A204.1 (cell line): Measurements from ENCODE around the gene GRIP1.
A peak's percentile ranks its signal among the peaks of the same experiment; 100 is the strongest.

Experiments used
- FAIRE-seq: peaks from 2 replicates; lab custom pipeline; 2012; peaks lifted over from hg19 to GRCh38; lab: Jason Lieb, UNC

GRIP1 gene

DNA sequence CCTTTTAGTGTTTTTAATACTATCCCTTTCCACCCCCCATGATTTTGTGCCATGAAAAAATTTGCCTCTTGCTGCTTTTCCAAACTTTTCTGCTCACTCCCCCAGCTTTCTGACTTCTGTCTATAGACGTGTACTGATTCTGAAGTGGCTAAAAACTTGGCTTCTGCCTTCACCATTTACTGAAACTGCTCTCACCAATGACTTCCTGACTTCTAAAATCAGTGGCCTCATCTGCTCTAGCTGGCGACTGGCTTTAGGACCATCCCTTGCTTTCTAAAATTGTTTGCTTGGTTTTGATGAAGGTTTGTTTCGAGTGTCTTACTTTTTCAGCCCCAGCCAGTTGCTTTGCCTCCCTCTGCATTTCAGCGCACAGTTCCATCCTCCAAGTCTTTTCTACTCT lies 231.2 kb downstream of the GRIP1 start:
- no peak for FAIRE-seq

DNA sequence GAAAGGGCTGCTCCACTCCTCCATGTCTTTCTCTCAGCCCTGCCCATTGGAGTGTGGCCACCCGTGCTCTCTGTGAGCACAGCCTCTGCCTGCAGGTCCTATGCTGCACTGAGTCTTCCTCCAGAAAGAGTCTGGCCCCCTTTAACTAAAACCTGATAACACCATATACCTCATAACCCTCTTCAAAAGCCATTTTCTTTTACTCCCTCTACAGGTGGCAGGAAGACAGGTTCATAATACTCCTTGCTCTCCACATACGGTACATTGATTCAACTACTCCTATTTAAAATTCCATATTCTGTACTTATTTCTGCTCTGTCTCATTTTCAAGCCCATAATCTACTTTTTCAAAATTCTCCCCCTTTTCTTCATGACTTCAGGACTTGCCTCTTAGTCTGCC lies 232.6 kb downstream of the GRIP1 start:
- no peak for FAIRE-seq

DNA sequence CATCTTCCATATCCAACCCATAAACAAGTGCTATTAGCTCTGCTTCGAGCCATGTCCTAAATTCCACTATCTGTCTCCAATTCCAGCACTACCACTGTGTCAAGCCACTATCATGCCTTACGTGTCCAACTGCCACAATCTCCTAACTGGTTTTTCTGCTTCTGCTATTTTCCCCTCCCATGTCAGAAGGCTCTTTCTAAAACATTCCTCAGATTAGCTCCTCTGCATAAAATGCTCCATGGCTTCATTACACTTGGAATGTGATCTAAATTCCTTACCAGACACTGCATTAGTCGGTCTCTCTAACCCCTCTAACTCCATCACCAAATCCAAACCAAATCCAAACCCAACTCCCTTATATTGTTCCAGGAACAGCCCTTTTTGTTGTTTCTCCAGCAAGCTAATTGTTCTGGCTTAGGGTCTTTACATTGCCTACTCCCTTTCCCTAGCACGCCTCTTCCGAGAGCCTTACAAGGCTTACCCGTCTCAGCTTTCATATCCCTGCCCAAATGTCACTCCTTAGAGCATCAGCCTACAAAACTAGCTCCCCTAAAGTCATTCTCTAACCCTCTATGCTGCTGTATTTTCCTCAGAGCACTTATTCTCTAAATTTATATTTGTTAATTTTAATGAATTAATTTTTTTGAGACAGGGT lies 236.8 kb downstream of the GRIP1 start:
- no peak for FAIRE-seq

DNA sequence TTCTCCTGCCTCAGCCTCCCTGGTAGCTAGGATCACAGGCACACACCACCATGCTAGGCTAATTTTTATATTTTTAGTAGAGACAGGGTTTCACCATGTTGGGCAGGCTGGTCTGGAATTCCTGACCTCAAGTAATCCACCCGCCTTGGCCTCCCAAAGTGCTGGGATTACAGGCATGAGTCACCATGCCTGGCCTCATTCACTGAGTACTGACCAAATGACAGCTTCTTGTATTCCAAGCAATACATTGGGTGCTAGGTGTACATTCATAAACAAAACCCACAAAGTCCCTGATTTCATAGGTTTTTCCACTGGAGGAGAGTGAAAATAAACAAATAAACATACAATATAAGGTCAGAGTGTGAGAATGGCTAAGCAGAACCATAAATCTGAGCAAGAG lies 240.3 kb downstream of the GRIP1 start:
- no peak for FAIRE-seq

DNA sequence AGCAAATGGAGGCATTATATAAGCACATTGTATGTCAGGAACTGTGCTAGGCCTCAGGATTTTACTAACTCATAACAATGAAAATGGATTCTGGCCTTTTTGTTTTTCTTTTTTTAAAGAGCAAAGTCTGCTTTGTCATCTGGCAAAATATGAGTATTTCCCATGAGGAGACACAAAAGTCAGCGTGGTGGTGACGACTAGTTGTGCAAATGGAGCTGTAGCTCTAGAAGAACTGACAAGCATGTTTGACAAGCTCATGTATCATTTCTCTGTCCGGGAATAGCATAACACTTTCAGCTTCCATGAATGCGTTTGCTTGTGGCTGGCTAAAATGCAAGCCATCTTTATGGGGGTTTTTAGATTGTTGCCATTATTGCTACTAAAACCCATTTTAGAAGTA lies 248.8 kb downstream of the GRIP1 start:
- no peak for FAIRE-seq

DNA sequence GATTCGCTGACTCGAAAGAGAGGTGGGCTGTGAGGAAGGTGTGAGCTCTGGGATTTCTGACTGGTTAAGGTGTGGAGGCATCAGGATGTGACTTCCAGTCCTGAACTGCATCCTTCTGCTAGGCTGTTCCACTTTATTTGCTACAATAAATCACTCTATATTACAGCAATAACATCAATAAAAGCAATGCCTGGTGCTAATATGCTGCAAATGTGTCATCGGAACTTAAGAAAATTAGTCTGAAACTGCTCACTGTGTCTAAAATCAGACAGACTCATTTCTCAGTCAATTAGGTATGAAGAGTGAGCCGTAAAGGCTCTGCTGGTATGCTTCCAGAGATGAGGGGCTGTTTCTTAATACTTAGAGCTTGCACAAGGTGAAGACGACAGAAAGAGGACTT lies 250.0 kb downstream of the GRIP1 start:
- no peak for FAIRE-seq

DNA sequence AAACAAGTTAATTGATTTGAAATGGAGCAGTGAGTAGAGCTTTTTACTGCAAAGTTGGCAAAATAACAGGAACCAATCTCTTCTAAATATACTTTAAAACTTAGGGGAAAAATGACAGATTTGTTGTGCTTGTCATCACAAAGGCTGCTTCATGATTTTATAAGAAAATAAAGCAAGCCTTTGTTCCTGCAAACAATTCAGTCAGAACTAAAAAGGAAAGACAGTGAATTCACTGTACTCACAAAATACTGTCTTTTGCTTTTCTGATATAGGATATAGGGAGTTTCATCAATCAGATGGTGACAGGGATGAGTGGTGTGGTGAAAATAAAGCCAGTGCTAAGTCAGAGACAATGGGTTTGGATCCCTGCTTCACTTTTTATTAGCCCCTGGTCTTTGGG lies 250.6 kb downstream of the GRIP1 start:
- FAIRE-seq, result no peak

DNA sequence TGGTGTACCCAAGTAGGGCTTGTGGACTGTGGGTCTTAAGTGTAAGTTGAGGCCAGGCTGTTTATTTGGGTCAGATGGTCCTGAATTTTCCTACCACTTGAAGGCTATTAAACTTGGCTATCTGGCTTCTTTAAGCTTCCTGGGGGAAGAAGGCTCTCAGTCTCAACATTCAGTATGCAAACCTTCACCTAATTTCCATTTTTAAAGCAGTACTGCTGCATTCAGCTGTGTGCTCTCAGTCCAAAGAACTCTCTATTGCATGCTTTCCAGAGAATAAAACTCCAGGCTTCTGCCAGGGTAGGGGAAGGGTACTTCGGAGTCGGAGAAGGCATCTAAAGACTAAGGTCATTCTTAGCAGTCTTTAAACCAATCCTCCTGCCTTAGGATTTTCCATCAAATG lies 252.2 kb downstream of the GRIP1 start:
- no peak for FAIRE-seq

DNA sequence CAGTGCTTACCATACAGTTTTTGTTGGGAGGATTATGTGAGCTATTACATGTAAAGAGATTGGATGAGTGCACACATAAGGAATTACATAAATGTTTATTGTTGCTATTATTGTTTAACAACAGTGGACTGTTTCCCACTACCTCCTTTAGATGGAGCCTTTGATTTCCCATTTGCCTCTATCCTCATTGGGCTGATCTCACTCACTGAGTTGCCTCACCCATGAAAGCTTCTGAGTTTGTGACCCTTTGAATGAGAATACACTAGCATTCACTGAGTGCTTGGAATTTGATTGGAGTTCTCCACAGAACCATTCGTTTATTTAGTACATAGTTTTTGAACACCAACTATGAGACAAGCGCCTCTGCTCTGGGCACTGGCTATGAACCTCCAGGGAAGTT lies 255.6 kb downstream of the GRIP1 start:
- FAIRE-seq, result no peak

DNA sequence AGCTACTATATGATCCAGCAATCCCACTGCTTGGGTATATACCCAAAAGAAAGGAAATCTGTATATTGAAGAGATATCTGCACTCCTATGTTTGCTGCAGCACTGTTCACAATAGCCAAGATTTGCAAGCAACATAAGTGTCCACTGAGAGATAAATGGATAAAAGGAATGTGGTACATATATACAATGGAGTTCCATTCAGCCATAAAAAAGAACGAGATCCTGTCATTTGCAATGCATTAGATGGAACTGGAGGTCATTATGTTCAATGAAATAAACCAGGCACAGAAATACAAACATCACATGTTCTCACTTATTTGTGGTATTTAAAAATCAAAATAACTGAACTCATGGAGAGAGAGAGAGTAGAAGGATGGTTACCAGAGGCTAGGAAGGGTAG lies 260.0 kb downstream of the GRIP1 start:
- no peak for FAIRE-seq

DNA sequence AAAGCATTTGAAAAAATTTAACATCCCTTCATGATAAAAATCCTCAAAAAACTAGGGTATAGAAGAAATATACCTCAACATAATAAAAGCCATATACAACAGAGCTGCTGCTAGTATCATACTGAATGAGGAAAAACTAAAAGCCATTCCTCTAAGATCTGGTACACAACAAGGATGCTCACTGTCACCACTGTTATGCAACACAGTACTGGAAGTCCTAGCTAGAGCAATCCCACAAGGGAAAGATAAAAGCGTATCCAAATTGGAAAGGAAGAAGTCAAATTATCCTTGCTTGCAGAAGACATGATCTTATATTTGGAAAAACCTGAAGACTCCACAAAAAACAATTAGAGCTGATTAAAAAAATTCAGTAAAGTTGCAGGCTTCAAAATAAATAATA lies 261.7 kb downstream of the GRIP1 start:
- no peak for FAIRE-seq

DNA sequence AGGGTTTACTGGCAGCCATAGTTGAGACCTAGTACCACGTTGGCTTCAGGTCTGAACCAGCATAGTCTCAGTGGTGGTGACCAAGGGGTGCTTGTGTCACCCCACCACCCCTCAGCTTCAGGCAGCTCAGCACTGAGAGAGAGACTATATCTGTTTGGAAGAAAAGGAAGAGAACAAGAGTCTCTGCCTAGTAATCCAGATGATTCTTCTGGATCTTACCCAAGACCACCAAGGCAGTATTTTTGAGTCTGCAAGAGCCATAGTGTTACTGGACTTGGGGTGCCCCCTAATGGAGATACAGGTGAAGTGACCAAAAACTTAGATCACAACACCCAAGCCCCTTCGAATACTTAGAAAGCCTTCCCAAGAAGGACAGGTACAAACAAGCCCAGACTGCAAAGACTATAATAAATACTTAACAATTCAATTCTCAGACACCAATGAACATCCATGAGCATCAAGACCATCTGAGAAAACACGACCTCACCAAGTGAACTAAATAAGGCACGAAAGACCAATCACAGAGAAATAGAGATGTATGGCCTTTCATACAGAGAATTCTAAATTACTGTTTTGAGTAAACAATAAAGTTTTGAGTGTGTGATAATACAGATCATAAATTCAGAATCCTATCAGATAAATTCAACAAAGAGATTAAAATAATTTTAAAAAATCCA lies 269.5 kb downstream of the GRIP1 start:
- peak; percentile 61 for FAIRE-seq

DNA sequence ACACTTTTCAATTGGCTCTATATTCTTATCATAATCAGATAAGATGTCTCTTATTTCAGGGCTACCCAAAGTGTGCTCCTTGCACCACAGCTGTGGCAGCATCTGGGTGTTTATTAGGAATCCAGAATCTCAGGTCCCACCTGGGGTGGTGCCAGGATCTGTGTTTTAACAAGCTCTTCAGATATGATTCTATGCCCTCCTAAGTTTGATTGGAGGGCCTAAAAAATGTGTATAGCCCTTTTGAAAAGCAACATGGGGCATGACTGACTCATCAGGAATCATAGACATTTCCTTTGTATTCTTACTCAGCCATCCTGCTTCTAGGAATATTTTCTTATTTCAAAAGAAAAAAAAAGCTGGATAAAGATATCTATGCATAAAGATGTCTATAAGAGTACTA lies 273.5 kb downstream of the GRIP1 start:
- no peak for FAIRE-seq

DNA sequence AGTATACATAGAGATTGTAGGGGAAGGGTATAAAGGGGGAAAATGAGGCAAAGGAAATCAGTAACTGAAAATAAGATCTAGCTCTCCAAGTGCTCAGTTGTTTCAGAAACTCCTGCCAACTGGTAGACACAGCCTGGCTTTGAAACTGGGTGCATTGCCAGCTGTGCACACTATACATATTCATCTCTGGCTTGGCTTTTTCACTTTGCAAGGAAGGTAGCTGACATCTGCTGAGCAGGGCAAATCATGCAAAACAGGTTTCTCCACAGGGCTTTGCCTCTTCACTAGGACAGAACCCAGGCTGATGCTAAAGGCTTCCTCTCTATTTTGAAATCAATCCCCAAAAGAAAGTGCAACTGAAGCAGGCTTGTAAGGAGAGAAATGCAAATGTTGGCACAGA lies 275.1 kb downstream of the GRIP1 start:
- no peak for FAIRE-seq

DNA sequence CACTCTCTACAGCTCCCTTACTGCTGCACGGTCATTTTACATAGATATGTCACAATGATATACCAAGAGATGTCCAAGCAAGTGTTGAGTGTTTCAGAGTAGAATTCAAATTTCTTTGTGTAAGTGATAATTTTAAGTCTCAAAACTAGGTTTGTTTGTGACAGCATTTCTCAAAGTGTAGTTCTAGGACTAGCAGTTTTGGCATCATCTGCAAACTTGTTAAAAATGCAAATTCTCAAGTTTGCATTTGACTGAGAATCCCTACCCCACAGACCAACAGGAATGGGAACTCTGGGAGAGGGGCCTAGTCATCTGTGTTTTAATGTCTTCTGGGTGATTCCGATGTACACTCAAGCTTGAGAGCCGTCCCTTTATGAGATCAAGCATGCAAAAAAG lies 279.0 kb downstream of the GRIP1 start:
- no peak for FAIRE-seq

DNA sequence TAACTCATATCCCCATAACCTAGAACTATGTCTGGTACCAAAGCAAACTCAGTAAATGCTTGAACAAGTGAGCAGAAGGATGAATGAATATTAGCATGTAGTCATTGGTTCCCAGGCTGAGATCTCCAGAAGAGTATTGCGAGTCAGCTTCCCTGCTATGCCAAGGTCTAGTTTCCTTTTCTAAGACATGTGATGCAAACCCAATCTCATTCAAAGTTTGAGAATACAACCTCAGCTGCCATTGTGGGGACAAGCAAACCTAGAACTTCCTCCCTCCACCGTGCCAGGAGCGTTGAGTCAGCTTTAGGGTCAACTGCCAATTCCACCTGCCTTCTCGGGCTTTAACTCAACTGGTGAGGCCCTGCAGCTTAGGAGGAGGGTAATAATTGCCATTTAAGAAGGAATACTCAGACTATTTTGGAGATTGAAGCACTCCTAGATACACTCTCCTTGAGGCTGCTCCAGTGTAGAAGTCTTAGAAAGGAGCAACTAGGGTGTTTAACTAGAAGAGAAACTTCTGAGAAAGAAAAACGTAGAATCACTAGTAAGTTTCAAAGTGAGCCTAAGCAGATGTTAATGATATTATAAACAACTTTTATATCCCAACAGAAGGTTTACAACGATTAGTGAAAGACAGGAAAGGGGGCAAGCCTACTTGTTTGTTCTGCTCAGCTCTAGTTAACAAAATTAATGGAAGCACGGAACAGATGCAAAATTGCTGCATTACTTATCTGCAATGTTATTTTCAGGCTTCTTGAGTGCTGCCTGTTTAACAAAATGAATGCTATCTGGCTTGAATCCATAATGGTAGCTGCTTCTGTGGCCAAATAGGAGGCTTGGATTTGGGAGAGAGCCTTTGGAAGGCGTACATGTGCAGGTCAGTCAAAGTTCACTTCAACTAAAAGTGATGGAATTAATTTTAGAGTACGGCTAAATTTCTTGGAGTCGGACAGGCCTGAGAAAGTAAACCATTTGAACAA lies 279.7 kb downstream of the GRIP1 start:
- FAIRE-seq, result no peak

DNA sequence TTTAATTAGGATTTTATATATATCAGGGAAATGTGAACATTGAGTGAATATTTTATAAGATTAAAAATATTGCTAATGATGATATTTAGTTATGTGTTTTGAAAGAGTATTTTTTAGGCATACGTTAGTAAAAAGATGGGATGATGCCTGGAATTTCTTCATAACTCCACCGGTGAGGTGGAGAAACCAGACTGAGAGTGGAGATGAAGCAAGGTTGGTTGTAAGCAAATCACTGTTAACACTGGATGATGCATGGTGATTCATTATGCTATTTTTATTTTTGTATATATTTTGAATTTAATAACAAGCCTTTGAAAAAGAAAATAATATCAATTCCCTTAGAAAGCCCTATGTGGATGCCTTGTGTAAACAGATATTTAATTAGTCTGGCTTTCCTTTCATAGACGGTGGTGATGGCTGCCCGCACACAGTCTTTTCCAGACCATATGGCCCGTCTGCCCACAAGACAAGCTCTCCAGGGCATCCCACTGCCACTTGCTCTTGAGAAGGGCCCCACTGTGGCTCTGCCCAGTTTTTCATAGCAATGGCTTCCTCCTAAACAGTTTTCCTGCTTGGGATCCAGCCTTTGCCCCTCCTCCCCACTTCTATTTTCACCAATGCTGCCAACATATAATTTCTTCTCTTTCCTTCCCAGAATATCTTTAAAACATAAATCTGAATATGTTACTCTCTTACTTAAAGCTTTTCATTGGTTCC lies 281.1 kb downstream of the GRIP1 start:
- FAIRE-seq, result no peak

DNA sequence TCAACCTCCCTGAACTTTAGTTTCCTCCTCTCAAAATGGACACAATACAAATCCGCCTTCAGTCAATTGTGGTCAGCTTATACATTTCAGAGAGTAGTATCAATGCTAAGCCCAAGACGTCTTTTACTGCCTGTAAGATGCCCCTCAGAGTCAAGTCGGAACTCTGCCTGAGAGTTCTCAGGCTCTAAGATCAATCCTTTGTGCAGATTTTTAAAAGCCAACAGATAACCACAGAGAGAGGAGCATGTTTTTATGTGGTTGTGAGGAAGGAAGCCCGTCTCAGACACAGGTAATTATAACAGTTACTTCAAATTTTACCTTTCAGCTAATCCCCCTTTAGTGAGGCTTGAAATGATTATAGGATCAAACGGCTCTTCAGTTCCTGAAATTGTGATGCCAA lies 285.0 kb downstream of the GRIP1 start:
- FAIRE-seq, result no peak

DNA sequence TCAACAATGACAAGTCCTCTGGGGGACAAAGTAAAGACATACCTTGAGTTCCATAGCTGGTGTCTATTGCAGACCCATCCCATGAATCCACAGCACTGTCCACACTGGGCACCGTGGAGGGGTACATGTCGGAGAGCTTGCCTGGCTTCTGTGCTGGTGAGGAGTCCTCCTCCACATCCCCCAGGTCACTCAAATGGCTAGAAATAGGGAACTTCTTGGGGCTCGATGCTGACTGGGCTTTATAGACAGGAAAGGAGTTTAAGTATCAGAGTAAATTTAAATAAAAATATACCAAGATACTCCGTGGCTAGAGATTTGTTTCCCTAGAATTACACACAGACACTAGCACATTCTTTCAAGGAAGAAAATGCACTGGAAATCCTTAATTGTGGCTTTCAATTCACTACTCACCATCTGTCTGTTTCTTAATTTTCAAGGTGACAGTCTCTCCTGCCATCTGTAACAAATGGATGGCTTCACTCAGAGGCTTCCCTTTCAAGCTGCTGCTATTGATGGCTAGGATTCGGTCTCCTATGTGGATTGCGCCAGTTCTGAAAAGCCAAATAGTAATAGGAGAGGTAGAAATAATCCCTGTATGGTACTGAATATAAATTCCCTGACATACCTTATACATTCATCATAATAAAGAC lies 286.5 kb downstream of the GRIP1 start:
- no peak for FAIRE-seq

DNA sequence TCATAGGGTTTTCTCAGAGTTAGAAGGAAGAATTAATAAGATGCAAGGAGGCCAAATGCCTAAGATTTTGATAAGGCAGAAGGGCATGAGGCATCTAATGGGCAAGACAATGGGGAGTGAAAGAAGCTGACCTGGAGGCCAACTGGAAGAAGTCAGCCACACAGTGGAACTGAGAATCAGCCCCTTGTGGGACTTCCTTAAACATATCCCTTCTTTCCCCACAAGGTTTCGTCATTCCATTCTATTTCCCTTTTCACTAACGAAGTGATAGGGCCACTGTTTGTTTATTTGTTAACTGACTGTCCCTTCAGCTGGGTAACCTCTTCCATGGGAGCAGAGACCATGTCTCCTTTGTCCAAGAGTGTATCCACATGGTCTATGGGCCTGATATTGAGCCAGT lies 290.4 kb downstream of the GRIP1 start:
- no peak for FAIRE-seq

DNA sequence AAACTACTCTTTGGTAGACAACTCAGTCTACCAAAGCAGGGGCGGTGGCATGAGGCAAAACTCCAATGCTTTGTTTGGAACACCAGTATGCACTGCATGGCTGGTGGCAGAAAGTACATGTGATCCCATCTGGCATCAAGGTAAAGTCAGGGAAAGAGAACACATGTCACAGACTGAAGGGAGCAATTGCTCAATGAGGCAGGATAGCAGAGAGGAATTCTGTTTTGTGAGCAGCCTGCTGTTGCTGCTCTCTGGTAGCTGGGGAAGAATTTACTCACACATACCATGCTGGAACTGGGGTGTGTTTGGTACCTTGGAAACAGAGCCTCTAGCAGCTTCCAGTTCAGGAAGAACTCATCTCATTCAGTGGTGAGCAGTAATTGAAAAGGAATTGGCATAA lies 291.8 kb downstream of the GRIP1 start:
- FAIRE-seq, result no peak
